Measurements from ENCODE around the gene KRT23. TPM values are rescaled to one million over a fixed set of nuclear protein-coding genes. Genes with fewer than 3 reads are reported as not detected.
"Not testable (repeated sequence)": the region's sequence is repeated elsewhere in the genome, so short reads cannot be mapped to it uniquely, and the experiment has no call there.

Gene KRT23
- total and polyA plus RNA-seq, 4 donors: 0.33 to 1.2 (median 0.56) TPM; not detected in 1

DNA sequence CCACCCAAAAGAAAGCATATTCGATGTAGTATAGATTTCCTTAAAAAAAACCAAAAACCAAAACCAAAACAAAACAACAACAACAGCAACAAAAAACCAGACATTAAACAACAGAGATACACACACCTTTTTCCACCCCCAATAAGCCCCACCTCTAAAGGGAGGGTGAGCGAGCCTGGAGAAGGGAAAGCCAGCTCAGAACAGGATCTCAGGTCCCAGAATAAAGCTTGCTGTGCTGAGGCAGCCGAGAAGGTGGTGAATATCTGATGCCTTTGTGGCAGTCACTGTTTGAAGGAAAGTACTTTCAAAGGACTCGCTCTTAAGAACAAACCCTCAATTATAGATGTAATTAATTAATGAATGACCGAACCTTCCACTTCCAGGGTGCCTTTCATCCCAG is 470 bp downstream of the KRT23 start:
- no peak overlapping the region for H3K27ac ChIP-seq (ENCODE audit: low read depth, low read length)

DNA sequence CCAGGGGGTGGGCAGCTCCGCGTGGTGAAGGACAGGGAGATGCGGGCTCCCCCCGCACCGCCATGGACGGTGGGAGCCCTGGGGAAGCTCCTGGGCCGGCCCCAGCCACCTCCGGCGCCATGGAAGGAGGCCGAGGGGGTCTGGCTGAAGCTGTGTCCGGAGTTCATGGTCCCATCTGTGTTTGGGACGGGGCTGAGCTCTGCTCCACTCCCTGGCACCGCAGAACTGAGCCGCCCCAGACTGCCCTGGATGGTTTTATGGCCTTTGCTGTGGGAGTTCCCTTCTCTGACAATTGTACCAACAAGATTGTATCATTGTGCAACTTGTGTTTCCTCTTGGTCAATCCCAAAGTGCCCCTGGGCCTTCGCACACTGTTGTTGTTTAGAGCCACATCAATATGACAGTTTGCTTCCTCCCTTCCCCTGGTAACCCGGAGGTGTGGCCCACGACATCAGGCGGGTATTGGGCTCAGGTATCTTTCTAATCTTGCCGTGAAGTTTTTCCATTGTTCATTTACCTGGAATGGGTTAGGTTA is 942 bp downstream of the KRT23 start:
- no peak for DNase-seq (ENCODE audit: low read depth in 4 of 6, low spot score in 6 of 6)
- WGBS (ENCODE audit: insufficient coverage): 94% methylated on average over 17 of the region's 19 CpGs
- Histone ChIP-seq H3K36me3 (ENCODE audit: control insufficient read depth, insufficient read depth, low read length) (no peaks in the 10 kb centered on the region), H3K9me3 (ENCODE audit: control insufficient read depth, insufficient read depth, low read length) (no peaks in the 10 kb centered on the region), H3K27me3 (ENCODE audit: control insufficient read depth, insufficient read depth, low read length) (no peaks in the 10 kb centered on the region), H3K4me3 (ENCODE audit: low read depth, low read length) (no peak overlapping the region), H3K27ac (ENCODE audit: low read depth, low read length) (no peak overlapping the region), H3K4me1 (ENCODE audit: control insufficient read depth, insufficient read depth, low read length) (no peaks in the 10 kb centered on the region)

More for the DNA sequence above, 470 bp downstream of the KRT23 start:
- WGBS (ENCODE audit: insufficient coverage): no CpG with 5 or more reads among the region's 5 CpGs
- no peaks in the 10 kb centered on the region for H3K4me1 ChIP-seq (ENCODE audit: control insufficient read depth, insufficient read depth, low read length)
- no peak for DNase-seq (ENCODE audit: low read depth in 4 of 6, low spot score in 6 of 6)
- no peaks in the 10 kb centered on the region for H3K9me3 ChIP-seq (ENCODE audit: control insufficient read depth, insufficient read depth, low read length)
- no peaks in the 10 kb centered on the region for H3K36me3 ChIP-seq (ENCODE audit: control insufficient read depth, insufficient read depth, low read length)
- H3K4me3 ChIP-seq (ENCODE audit: low read depth, low read length): no peak overlapping the region
- no peaks in the 10 kb centered on the region for H3K27me3 ChIP-seq (ENCODE audit: control insufficient read depth, insufficient read depth, low read length)

DNA sequence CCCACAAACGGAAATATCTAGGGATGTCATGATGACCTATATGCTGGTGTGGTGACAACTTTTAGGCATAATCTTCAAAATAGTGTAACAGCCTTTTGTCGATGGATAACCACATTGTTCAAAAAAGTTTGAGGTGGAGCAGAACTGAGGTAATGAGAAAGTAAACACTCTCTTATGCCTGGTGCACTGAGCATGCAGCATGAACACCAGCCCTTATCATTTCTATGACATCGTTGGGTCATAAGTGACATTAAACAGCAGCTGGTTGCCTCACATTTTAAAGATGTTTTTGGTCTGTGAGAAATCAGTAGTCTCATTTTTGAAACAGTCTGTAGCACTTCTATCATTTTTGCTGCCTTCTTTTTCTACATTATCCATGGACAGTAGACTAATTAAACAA is 1.8 kb downstream of the KRT23 start:
- 100% methylated on average over 2 of the region's 3 CpGs for WGBS (ENCODE audit: insufficient coverage)
- Histone ChIP-seq H3K27ac (ENCODE audit: low read depth, low read length) (no peak overlapping the region), H3K4me1 (ENCODE audit: control insufficient read depth, insufficient read depth, low read length) (no peaks in the 10 kb centered on the region), H3K9me3 (ENCODE audit: control insufficient read depth, insufficient read depth, low read length) (no peaks in the 10 kb centered on the region), H3K36me3 (ENCODE audit: control insufficient read depth, insufficient read depth, low read length) (no peaks in the 10 kb centered on the region), H3K27me3 (ENCODE audit: control insufficient read depth, insufficient read depth, low read length) (no peaks in the 10 kb centered on the region), H3K4me3 (ENCODE audit: low read depth, low read length) (no peak overlapping the region)
- DNase-seq (ENCODE audit: low read depth in 4 of 6, low spot score in 6 of 6): no peak

DNA sequence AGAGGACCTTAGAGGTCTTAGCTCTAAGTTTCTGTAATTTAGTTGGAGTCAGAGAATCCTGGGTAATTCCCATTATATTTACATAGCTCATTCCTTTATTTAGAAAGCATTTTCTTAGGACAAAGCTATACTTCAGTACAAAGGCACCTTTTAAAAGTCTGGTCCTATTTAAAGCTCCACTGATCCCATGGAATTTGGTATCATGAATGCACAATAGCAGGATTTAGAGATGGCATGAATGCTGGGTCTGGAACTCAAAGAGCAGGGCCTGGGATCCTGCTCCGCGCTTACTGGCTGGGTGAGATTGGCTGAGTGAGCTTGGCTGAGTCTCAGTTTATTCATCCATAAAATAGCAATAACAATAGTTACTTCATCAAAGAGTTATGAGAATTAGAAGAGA is 4.8 kb downstream of the KRT23 start:
- DNase-seq (ENCODE audit: low read depth in 4 of 6, low spot score in 6 of 6): peak in 1 of 6 donors; percentile 11
- no peaks in the 10 kb centered on the region for H3K36me3 ChIP-seq (ENCODE audit: control insufficient read depth, insufficient read depth, low read length)
- no peaks in the 10 kb centered on the region for H3K9me3 ChIP-seq (ENCODE audit: control insufficient read depth, insufficient read depth, low read length)
- no peak overlapping the region for H3K27ac ChIP-seq (ENCODE audit: low read depth, low read length)
- WGBS (ENCODE audit: insufficient coverage): no CpG with 5 or more reads among the region's 2 CpGs
- no peaks in the 10 kb centered on the region for H3K4me1 ChIP-seq (ENCODE audit: control insufficient read depth, insufficient read depth, low read length)
- no peak overlapping the region for H3K4me3 ChIP-seq (ENCODE audit: low read depth, low read length)
- no peaks in the 10 kb centered on the region for H3K27me3 ChIP-seq (ENCODE audit: control insufficient read depth, insufficient read depth, low read length)

GRCh38 chr17:40931311-40931710 is 6.1 kb downstream of the KRT23 start:
- H3K9me3 ChIP-seq (ENCODE audit: control insufficient read depth, insufficient read depth, low read length): no peaks in the 10 kb centered on the region
- H3K4me1 ChIP-seq (ENCODE audit: control insufficient read depth, insufficient read depth, low read length): no peaks in the 10 kb centered on the region
- no peak overlapping the region for H3K27ac ChIP-seq (ENCODE audit: low read depth, low read length)
- 80% methylated on average over 1 of the region's 3 CpGs for WGBS (ENCODE audit: insufficient coverage)
- no peaks in the 10 kb centered on the region for H3K36me3 ChIP-seq (ENCODE audit: control insufficient read depth, insufficient read depth, low read length)
- DNase-seq (ENCODE audit: low read depth in 4 of 6, low spot score in 6 of 6): no peak
- H3K4me3 ChIP-seq (ENCODE audit: low read depth, low read length): no peak overlapping the region
- no peaks in the 10 kb centered on the region for H3K27me3 ChIP-seq (ENCODE audit: control insufficient read depth, insufficient read depth, low read length)

GRCh38 chr17:40926341-40926740 is 11.1 kb downstream of the KRT23 start:
- Histone ChIP-seq H3K36me3 (ENCODE audit: control insufficient read depth, insufficient read depth, low read length) (no peaks in the 10 kb centered on the region), H3K27me3 (ENCODE audit: control insufficient read depth, insufficient read depth, low read length) (no peaks in the 10 kb centered on the region), H3K27ac (ENCODE audit: low read depth, low read length) (no peak overlapping the region), H3K4me3 (ENCODE audit: low read depth, low read length) (no peak overlapping the region), H3K9me3 (ENCODE audit: control insufficient read depth, insufficient read depth, low read length) (no peaks in the 10 kb centered on the region), H3K4me1 (ENCODE audit: control insufficient read depth, insufficient read depth, low read length) (no peaks in the 10 kb centered on the region)
- WGBS (ENCODE audit: insufficient coverage): 69% methylated on average over 8 of the region's 8 CpGs
- DNase-seq (ENCODE audit: low read depth in 4 of 6, low spot score in 6 of 6): no peak

GRCh38 chr17:40922239-40922638 is 15.2 kb downstream of the KRT23 start:
- Histone ChIP-seq H3K36me3 (ENCODE audit: control insufficient read depth, insufficient read depth, low read length) (no peaks in the 10 kb centered on the region), H3K9me3 (ENCODE audit: control insufficient read depth, insufficient read depth, low read length) (no peaks in the 10 kb centered on the region), H3K4me3 (ENCODE audit: low read depth, low read length) (no peak overlapping the region), H3K4me1 (ENCODE audit: control insufficient read depth, insufficient read depth, low read length) (no peaks in the 10 kb centered on the region), H3K27ac (ENCODE audit: low read depth, low read length) (no peak overlapping the region), H3K27me3 (ENCODE audit: control insufficient read depth, insufficient read depth, low read length) (no peaks in the 10 kb centered on the region)
- DNase-seq (ENCODE audit: low read depth in 4 of 6, low spot score in 6 of 6): no peak
- 51% methylated on average over 2 of the region's 2 CpGs for WGBS (ENCODE audit: insufficient coverage)

DNA sequence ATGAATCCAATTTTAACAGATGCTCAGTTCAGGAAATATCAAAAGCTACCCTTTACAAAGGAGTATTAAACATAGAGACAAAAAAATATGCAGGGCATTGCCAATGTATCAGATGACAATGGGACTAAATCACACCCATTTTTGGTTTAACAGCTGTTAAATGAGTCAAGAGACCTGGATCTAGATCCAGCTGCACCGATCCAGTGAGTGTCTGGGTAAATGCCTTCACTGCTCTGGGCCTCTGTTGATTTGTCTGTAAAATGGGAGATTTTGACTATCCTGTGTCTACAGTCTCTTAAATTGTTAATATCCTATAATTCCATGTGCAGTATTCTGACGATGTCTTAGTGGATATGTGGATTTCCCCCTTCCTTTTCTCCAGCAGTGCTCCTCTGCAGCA is 16.4 kb downstream of the KRT23 start:
- no CpG with 5 or more reads among the region's 2 CpGs for WGBS (ENCODE audit: insufficient coverage)
- no peaks in the 10 kb centered on the region for H3K9me3 ChIP-seq (ENCODE audit: control insufficient read depth, insufficient read depth, low read length)
- H3K4me1 ChIP-seq (ENCODE audit: control insufficient read depth, insufficient read depth, low read length): no peaks in the 10 kb centered on the region
- H3K27me3 ChIP-seq (ENCODE audit: control insufficient read depth, insufficient read depth, low read length): no peaks in the 10 kb centered on the region
- no peak overlapping the region for H3K27ac ChIP-seq (ENCODE audit: low read depth, low read length)
- DNase-seq (ENCODE audit: low read depth in 4 of 6, low spot score in 6 of 6): no peak
- H3K36me3 ChIP-seq (ENCODE audit: control insufficient read depth, insufficient read depth, low read length): no peaks in the 10 kb centered on the region
- no peak overlapping the region for H3K4me3 ChIP-seq (ENCODE audit: low read depth, low read length)

DNA sequence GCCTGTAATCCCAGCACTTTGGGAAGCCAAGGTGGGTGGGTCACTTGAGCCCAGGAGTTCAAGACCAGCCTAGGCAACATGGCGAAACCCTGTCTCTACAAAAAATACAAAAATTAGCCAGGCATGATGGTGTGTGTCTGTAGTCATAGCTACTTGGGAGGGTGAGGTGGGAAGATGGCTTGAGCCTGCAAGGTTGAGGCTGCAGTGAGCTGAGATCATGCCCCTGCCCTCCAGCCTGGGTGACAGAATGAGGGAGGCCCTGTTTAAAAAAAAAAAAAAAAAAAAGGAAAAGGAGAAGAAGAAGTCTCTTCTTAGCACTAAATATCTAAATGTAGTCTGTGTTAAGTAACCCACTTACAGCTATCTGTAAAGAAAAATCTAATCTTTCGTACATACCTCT is 20.3 kb downstream of the KRT23 start:
- H3K9me3 ChIP-seq (ENCODE audit: control insufficient read depth, insufficient read depth, low read length); H3K4me3 ChIP-seq (ENCODE audit: low read depth, low read length); H3K4me1 ChIP-seq (ENCODE audit: control insufficient read depth, insufficient read depth, low read length); DNase-seq (ENCODE audit: low read depth in 4 of 6, low spot score in 6 of 6); H3K27ac ChIP-seq (ENCODE audit: low read depth, low read length); H3K36me3 ChIP-seq (ENCODE audit: control insufficient read depth, insufficient read depth, low read length); H3K27me3 ChIP-seq (ENCODE audit: control insufficient read depth, insufficient read depth, low read length): not testable (repeated sequence)
- WGBS (ENCODE audit: insufficient coverage): no CpG with 5 or more reads among the region's 2 CpGs

DNA sequence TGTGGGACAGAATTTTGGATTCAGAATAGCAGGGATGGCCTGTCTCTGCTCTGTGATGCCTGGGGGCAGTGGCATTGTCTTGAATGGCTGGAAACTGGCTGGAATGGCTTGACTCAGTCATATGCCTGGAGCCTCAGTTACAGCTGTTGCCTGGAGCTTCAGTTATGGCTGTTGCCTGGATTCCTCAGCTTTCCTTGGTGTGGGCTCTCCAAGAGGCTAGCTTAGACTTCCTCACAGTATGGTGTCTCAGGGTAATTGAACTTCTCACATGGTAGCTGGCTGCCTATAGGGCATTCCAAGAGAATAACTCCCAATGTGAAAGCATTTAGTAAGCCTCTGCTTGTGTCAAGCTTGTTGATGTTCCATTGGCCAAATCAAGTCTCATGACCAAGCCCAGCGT is 21.1 kb downstream of the KRT23 start:
- Histone ChIP-seq H3K36me3 (ENCODE audit: control insufficient read depth, insufficient read depth, low read length) (no peaks in the 10 kb centered on the region), H3K27ac (ENCODE audit: low read depth, low read length) (no peak overlapping the region), H3K27me3 (ENCODE audit: control insufficient read depth, insufficient read depth, low read length) (no peaks in the 10 kb centered on the region), H3K4me3 (ENCODE audit: low read depth, low read length) (no peak overlapping the region), H3K9me3 (ENCODE audit: control insufficient read depth, insufficient read depth, low read length) (no peaks in the 10 kb centered on the region), H3K4me1 (ENCODE audit: control insufficient read depth, insufficient read depth, low read length) (no peaks in the 10 kb centered on the region)
- no CpG with 5 or more reads among the region's 1 CpG for WGBS (ENCODE audit: insufficient coverage)
- DNase-seq (ENCODE audit: low read depth in 4 of 6, low spot score in 6 of 6): no peak
